CD14-positive monocyte (primary cell): ENCODE measurements around the gene SSTR3. TPM values are rescaled to one million over a fixed set of nuclear protein-coding genes. Genes with fewer than 3 reads are reported as not detected.
"Not testable (repeated sequence)": the region's sequence is repeated elsewhere in the genome, so short reads cannot be mapped to it uniquely, and the experiment has no call there.

Experiments used
- DNase-seq, 3 donors: peaks; one replicate each; pipeline ENCODE4 v3.0.0-alpha.2; 2011 to 2022
- H2AFZ ChIP-seq: 2 replicates; pipeline ENCODE4 v1.6.0; 2012; ENCODE audit warnings: mild to moderate bottlenecking, low read depth, low read length, inconsistent platforms; ENCODE audit not compliant: insufficient read depth, poor library complexity, severe bottlenecking
- H3K27ac ChIP-seq, 2 donors: 1 replicate in 1 of 2; 2 replicates in 1 of 2; pipeline ENCODE4 v1.5.1; 2012 to 2013; ENCODE audit warnings: low read length in 2 of 2, control low read depth in 1 of 2, inconsistent platforms in 1 of 2, low read depth in 1 of 2, mild to moderate bottlenecking in 1 of 2
- H3K27me3 ChIP-seq, 2 donors: one replicate each; pipeline versions ENCODE4 v1.6.0 to v1.6.1; 2011 to 2013; ENCODE audit warnings: low read length in 2 of 2; ENCODE audit not compliant: control insufficient read depth in 2 of 2, insufficient read depth in 2 of 2
- H3K36me3 ChIP-seq, 2 donors: replicated peaks in 1 of 2; 1 replicate in 1 of 2; 2 replicates in 1 of 2; pipeline versions ENCODE4 v1.5.1 to v1.6.1; 2012 to 2013; ENCODE audit warnings: low read length in 2 of 2, control low read depth in 1 of 2, inconsistent platforms in 1 of 2, mild to moderate bottlenecking in 1 of 2; ENCODE audit not compliant: insufficient read depth in 2 of 2, control insufficient read depth in 1 of 2
- H3K4me1 ChIP-seq, 2 donors: 1 replicate in 1 of 2; 2 replicates in 1 of 2; pipeline versions ENCODE4 v1.5.1 to v1.6.1; 2012 to 2013; ENCODE audit warnings: low read length in 2 of 2, control low read depth in 1 of 2, inconsistent platforms in 1 of 2, mild to moderate bottlenecking in 1 of 2, moderate library complexity in 1 of 2; ENCODE audit not compliant: insufficient read depth in 2 of 2, control insufficient read depth in 1 of 2
- H3K4me2 ChIP-seq: replicated peaks from 2 replicates; pipeline ENCODE3; 2012; ENCODE audit warnings: low read length, moderate library complexity, mild to moderate bottlenecking; ENCODE audit not compliant: poor library complexity, severe bottlenecking; ENCODE audit errors: extremely low read depth
- H3K4me3 ChIP-seq, 3 experiments: fragments of 200-600 bp in 1 of 3; sonication (generic) in 1 of 3; replicated peaks in 1 of 3; 1 replicate in 2 of 3; 2 replicates in 1 of 3; pipeline ENCODE4 v1.5.1; 2011 to 2013; ENCODE audit warnings: low read length in 3 of 3, mild to moderate bottlenecking in 3 of 3, control low read depth in 2 of 3, low read depth in 2 of 3, inconsistent platforms in 1 of 3, moderate library complexity in 1 of 3
- H3K79me2 ChIP-seq: 2 replicates; pipeline ENCODE4 v1.6.0; 2012; ENCODE audit warnings: mild to moderate bottlenecking, control low read depth, inconsistent platforms, low read length, moderate library complexity; ENCODE audit not compliant: insufficient read depth
- H3K9ac ChIP-seq: 2 replicates; pipeline ENCODE4 v1.6.0; 2017; ENCODE audit warnings: low read length, mild to moderate bottlenecking; ENCODE audit not compliant: insufficient read depth, poor library complexity, severe bottlenecking
- H3K9me3 ChIP-seq, 2 donors: replicated peaks in 1 of 2; 1 replicate in 1 of 2; 2 replicates in 1 of 2; pipeline versions ENCODE4 v1.5.1 to v1.6.1; 2012 to 2013; ENCODE audit warnings: low read length in 2 of 2, control low read depth in 1 of 2; ENCODE audit not compliant: control insufficient read depth in 1 of 2, insufficient read depth in 1 of 2
- H4K20me1 ChIP-seq: 2 replicates; pipeline ENCODE4 v1.6.0; 2012; ENCODE audit warnings: mild to moderate bottlenecking, low read length, control low read depth, moderate library complexity; ENCODE audit not compliant: insufficient read depth
- H3K27ac Mint-ChIP-seq, 7 donors: one replicate each; pipeline ENCODE4 v1.8.0; 2020; ENCODE audit warnings: mild to moderate bottlenecking in 7 of 7, mixed read lengths in 7 of 7, moderate library complexity in 6 of 7, inconsistent platforms in 2 of 7
- H3K27me3 Mint-ChIP-seq, 3 donors: one replicate each; pipeline ENCODE4 v1.8.0; 2021 to 2022; ENCODE audit warnings: low read depth in 3 of 3, mild to moderate bottlenecking in 3 of 3, mixed read lengths in 3 of 3, moderate library complexity in 3 of 3, inconsistent platforms in 1 of 3
- H3K36me3 Mint-ChIP-seq, 2 donors: one replicate each; pipeline ENCODE4 v1.8.0; 2020; ENCODE audit warnings: mixed read lengths in 2 of 2, inconsistent platforms in 1 of 2, mild to moderate bottlenecking in 1 of 2
- H3K4me1 Mint-ChIP-seq: one replicate; pipeline ENCODE4 v1.8.0; 2020; ENCODE audit warnings: mild to moderate bottlenecking, mixed read lengths
- H3K4me3 Mint-ChIP-seq, 2 donors: one replicate each; pipeline ENCODE4 v1.8.0; 2020; ENCODE audit warnings: mild to moderate bottlenecking in 2 of 2, mixed read lengths in 2 of 2, moderate library complexity in 1 of 2
- H3K9me3 Mint-ChIP-seq, 7 donors: one replicate each; pipeline ENCODE4 v1.8.0; 2020 to 2022; ENCODE audit warnings: mixed read lengths in 7 of 7, mild to moderate bottlenecking in 6 of 7, moderate library complexity in 6 of 7, inconsistent platforms in 2 of 7
- WGBS: methylation state at CpG from one replicate; pipeline ENCODE4 v1.1.5; 2013; ENCODE audit warnings: missing lambda C conversion rate; ENCODE audit not compliant: insufficient coverage; 5-methylcytosine and 5-hydroxymethylcytosine counted together
- intact Hi-C, 2 donors: fragments of 100-400 bp; cut with micrococcal nuclease; formaldehyde crosslinking; loops; one replicate each; pipeline versions ENCODE4 v1.15.0 to v1.15.1; 2023
- polyA plus RNA-seq, 3 donors: library from polyadenylated mRNA; depleted of rRNA in 1 of 3; unstranded in 2 of 3; stranded (reverse) in 1 of 3; fragments of 300-500 nt in 2 of 3; fragments of >200 nt in 1 of 3; fragmentation: Illumina TruSeq in 2 of 3; gene quantifications; 1 replicate in 2 of 3; 2 replicates in 1 of 3; pipeline ENCODE4 v1.2.3, GENCODE V29; 2012 to 2021
- TF ChIP-seq, protein P1 (sequence below): fragments of 200-600 bp; IDR thresholded peaks from one replicate; pipeline ENCODE4 v1.8.0; 2022; ENCODE audit warnings: antibody characterized with exemption, mild to moderate bottlenecking

Gene SSTR3
- polyA plus RNA-seq, 3 donors: 0.04 TPM; not detected in 2

DNA sequence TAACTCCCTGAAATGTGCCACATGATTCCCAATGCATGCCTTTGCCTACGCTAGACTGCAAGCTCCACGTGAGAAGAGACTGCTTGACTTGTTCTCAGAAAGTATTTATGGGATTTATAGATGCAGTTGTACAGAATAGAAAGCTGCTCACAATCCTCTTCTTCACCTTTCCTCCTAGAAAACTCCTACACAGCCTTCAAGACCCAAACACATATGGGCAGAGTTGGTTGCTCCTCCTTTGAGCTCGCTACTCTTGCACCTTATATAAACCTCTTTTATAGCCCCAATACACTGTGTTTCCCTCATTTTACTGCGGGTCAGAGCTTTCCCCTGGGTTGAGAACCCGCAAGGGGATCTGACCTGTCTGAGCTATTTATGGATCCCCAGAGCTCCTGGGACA is 40.6 kb downstream of the SSTR3 start:
- H3K4me1 Mint-ChIP-seq: peaks cover 19% of the 10 kb centered on the region
- no peak for DNase-seq
- peaks cover 7 to 14% (median 14%) of the 10 kb centered on the region in 3 donors for H3K27me3 Mint-ChIP-seq
- intact Hi-C loops: no loop called here
- no peaks in the 10 kb centered on the region for H3K36me3 Mint-ChIP-seq
- no peak overlapping the region for H3K4me2 ChIP-seq
- whole genome bisulfite sequencing: 100% methylated on average over 1 of the region's 5 CpGs
- no peaks in the 10 kb centered on the region for H3K9me3 ChIP-seq
- H3K9me3 Mint-ChIP-seq: peaks cover 0 to 9% (median 6%) of the 10 kb centered on the region in 7 donors
- no peak overlapping the region for H2AFZ ChIP-seq
- H3K36me3 ChIP-seq: no peaks in the 10 kb centered on the region
- no peaks in the 10 kb centered on the region for H3K27me3 ChIP-seq
- TF ChIP-seq, protein P1, sequence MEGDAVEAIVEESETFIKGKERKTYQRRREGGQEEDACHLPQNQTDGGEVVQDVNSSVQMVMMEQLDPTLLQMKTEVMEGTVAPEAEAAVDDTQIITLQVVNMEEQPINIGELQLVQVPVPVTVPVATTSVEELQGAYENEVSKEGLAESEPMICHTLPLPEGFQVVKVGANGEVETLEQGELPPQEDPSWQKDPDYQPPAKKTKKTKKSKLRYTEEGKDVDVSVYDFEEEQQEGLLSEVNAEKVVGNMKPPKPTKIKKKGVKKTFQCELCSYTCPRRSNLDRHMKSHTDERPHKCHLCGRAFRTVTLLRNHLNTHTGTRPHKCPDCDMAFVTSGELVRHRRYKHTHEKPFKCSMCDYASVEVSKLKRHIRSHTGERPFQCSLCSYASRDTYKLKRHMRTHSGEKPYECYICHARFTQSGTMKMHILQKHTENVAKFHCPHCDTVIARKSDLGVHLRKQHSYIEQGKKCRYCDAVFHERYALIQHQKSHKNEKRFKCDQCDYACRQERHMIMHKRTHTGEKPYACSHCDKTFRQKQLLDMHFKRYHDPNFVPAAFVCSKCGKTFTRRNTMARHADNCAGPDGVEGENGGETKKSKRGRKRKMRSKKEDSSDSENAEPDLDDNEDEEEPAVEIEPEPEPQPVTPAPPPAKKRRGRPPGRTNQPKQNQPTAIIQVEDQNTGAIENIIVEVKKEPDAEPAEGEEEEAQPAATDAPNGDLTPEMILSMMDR: no peak
- H3K4me3 ChIP-seq: no peak overlapping the region
- H3K27ac ChIP-seq: no peak overlapping the region
- no peaks in the 10 kb centered on the region for H3K79me2 ChIP-seq
- no peak overlapping the region for H3K4me3 Mint-ChIP-seq
- H3K9ac ChIP-seq: no peak overlapping the region
- H3K27ac Mint-ChIP-seq: no peak overlapping the region
- H4K20me1 ChIP-seq: no peaks in the 10 kb centered on the region
- H3K4me1 ChIP-seq: peaks cover 14 to 17% of the 10 kb centered on the region in 2 donors

DNA sequence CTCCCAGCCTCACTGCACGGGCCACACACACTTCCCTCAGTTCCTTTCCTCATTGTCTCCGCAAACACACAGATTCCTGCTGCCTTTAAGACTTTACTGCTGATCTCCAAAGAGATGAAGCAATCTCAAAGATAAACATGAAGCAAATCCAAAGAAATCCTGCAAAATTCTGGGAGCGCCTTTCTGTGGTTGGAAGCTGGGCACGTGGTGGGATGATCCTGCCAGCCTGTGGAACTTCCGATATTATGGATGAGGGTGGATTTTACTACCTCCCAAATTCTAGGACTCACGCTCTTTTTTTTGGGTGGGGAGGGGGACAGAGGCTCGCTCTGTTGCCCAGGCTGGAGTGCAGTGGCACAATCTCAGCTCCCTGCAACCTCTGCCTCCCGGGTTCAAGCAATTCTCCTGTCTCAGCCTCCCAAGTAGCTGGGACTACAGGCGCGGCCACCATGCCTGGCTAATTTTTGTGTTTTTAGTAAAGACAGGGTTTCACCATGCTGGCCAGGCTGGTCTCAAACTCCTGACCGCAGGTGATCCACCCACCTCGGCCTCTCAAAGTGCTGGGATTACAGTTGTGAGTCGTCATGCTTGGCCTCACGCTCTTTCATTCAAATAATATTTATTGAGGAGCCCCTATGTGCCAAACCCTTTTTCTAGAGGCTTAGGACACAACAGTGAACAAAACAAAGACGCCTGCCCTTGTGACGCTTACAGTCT is 41.4 kb downstream of the SSTR3 start:
- H3K36me3 ChIP-seq, H3K4me2 ChIP-seq, H4K20me1 ChIP-seq, DNase-seq, H3K27ac ChIP-seq, H3K9me3 Mint-ChIP-seq, H3K27me3 ChIP-seq, H3K36me3 Mint-ChIP-seq, H3K9ac ChIP-seq, H3K27ac Mint-ChIP-seq, H3K79me2 ChIP-seq, intact Hi-C loops, H2AFZ ChIP-seq, H3K9me3 ChIP-seq, H3K4me3 ChIP-seq, H3K4me3 Mint-ChIP-seq: not testable (repeated sequence)
- Mint-ChIP-seq H3K4me1 (peaks cover 13% of the 10 kb centered on the region), H3K27me3 (peaks cover 7 to 15% (median 14%) of the 10 kb centered on the region in 3 donors)
- H3K4me1 ChIP-seq: peaks cover 5 to 11% of the 10 kb centered on the region in 2 donors
- WGBS: 100% methylated on average over 1 of the region's 16 CpGs
